ENCODE data around the gene ASCL3. TPM values are rescaled to one million over a fixed set of nuclear protein-coding genes. Genes with fewer than 3 reads are reported as not detected.
A peak's percentile ranks its signal among the peaks of the same experiment; 100 is the strongest.

ASCL3 gene
- total RNA-seq, 1 donor from 2014 or later = not detected

DNA sequence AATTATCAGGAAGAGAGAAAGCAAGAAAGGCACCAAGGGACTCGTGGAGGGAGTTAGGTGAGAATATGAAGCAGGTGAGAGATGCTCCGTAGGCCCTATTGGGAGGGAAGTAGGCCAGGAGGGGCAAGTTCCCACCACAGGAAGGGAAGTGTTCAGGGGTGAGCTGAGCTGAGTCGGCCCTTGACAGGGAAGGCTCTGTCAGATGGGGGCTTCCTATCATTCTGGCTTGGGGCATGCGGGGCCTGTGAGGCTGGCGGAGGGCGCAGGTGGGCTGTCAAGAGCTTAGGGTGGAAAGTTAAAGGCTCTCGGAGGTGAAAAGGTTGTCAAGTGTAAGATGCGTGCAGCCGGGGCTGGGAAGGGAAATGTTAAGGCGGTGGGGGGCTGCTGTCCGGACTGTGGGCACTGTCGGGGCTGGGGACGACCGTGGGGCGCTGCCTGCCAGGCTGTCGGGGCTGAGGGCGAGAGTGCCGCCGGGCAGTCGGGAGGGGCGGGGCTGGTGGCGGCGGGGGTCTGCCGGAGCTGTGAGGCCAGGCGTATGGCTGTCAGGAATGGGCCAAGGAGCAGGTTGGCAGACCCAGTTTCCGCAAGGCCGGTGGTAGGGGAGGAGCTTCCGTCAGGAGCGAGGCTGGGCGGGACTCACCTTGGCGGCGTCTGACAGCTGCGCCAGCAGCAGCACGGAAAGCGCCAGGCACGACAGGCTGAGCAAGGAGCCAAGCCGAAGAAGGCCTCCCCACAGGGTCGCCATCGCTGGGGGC, 20.9 kb upstream of the ASCL3 start:
- H3K4me3 Mint-ChIP-seq (ENCODE audit: unreplicated experiment) = peak overlapping the region; percentile 96
- no peaks in the 10 kb centered on the region for H3K27me3 ChIP-seq (ENCODE audit: insufficient read depth, low read length)
- H3K4me1 Mint-ChIP-seq (ENCODE audit: low read depth, unreplicated experiment) = peaks cover 10% of the 10 kb centered on the region
- TF ChIP-seq, protein P1, sequence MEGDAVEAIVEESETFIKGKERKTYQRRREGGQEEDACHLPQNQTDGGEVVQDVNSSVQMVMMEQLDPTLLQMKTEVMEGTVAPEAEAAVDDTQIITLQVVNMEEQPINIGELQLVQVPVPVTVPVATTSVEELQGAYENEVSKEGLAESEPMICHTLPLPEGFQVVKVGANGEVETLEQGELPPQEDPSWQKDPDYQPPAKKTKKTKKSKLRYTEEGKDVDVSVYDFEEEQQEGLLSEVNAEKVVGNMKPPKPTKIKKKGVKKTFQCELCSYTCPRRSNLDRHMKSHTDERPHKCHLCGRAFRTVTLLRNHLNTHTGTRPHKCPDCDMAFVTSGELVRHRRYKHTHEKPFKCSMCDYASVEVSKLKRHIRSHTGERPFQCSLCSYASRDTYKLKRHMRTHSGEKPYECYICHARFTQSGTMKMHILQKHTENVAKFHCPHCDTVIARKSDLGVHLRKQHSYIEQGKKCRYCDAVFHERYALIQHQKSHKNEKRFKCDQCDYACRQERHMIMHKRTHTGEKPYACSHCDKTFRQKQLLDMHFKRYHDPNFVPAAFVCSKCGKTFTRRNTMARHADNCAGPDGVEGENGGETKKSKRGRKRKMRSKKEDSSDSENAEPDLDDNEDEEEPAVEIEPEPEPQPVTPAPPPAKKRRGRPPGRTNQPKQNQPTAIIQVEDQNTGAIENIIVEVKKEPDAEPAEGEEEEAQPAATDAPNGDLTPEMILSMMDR (IDR thresholded peaks at IDR 0.05; ENCODE audit: insufficient read depth, low read depth, low read length) = no peak
- H4K20me1 ChIP-seq (ENCODE audit: insufficient read depth, low read length) = peaks cover 11% of the 10 kb centered on the region
- peak overlapping the region; percentile 82 for H3K27ac ChIP-seq (ENCODE audit: low read depth, low read length)
- peak overlapping the region; percentile 80 for H3K4me3 ChIP-seq (ENCODE audit: insufficient read depth, low read depth, low read length)
- no peaks in the 10 kb centered on the region for H3K9me3 Mint-ChIP-seq (ENCODE audit: unreplicated experiment)
- H3K9me3 ChIP-seq (ENCODE audit: insufficient read depth, low read depth, low read length) = no peaks in the 10 kb centered on the region
- peak overlapping the region; percentile 97 for H3K4me2 ChIP-seq (ENCODE audit: low read length)
- peaks cover 47% of the 10 kb centered on the region for H3K79me2 ChIP-seq (ENCODE audit: insufficient read depth, low read length)
- no peaks in the 10 kb centered on the region for H3K36me3 Mint-ChIP-seq (ENCODE audit: low read depth, unreplicated experiment)
- DNase-seq (ENCODE audit: low read depth) (peak; percentile 44), FAIRE-seq (no peak)
- H3K36me3 ChIP-seq (ENCODE audit: insufficient read depth, low read length) = no peaks in the 10 kb centered on the region
- no peaks in the 10 kb centered on the region for H3K27me3 Mint-ChIP-seq (ENCODE audit: low read depth, unreplicated experiment)
- H2AFZ ChIP-seq (ENCODE audit: low read depth, low read length) = peak overlapping the region; percentile 97
- peak overlapping the region; percentile 73 for H3K27ac Mint-ChIP-seq (ENCODE audit: unreplicated experiment)
- H3K4me1 ChIP-seq (ENCODE audit: insufficient read depth, low read length) = peaks cover 10% of the 10 kb centered on the region
- peak overlapping the region; percentile 88 for H3K9ac ChIP-seq (ENCODE audit: low read length)

DNA sequence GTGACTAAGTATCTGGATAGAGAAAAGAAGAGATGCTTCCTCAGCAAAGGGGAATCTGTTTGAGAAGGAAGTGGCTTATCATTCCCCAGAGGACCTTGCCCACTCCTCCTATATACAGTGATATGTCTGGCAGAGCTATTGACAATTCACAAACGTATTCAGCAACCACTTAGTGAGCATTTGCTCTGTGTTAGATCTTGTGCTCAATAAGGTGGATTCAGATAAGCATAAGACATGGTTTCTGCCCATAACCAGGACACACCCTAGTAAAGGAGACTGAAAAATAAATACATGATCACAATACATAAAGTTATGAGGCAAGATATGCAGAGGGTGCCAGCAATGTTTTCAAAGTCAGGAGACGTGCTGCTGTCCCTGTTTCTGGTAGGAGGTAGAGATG, 20.0 kb upstream of the ASCL3 start:
- Histone ChIP-seq H3K27ac (ENCODE audit: low read depth, low read length) (no peak overlapping the region), H3K27me3 (ENCODE audit: insufficient read depth, low read length) (no peaks in the 10 kb centered on the region), H3K4me2 (ENCODE audit: low read length) (peak overlapping the region; percentile 97), H3K36me3 (ENCODE audit: insufficient read depth, low read length) (no peaks in the 10 kb centered on the region), H3K9me3 (ENCODE audit: insufficient read depth, low read depth, low read length) (no peaks in the 10 kb centered on the region), H3K4me3 (ENCODE audit: insufficient read depth, low read depth, low read length) (peak overlapping the region; percentile 80), H3K4me1 (ENCODE audit: insufficient read depth, low read length) (peaks cover 10% of the 10 kb centered on the region), H2AFZ (ENCODE audit: low read depth, low read length) (no peak overlapping the region), H3K79me2 (ENCODE audit: insufficient read depth, low read length) (peaks cover 52% of the 10 kb centered on the region), H3K9ac (ENCODE audit: low read length) (peak overlapping the region; percentile 88), H4K20me1 (ENCODE audit: insufficient read depth, low read length) (peaks cover 14% of the 10 kb centered on the region)
- no peaks in the 10 kb centered on the region for H3K9me3 Mint-ChIP-seq (ENCODE audit: unreplicated experiment)
- H3K27me3 Mint-ChIP-seq (ENCODE audit: low read depth, unreplicated experiment) = no peaks in the 10 kb centered on the region
- H3K4me1 Mint-ChIP-seq (ENCODE audit: low read depth, unreplicated experiment) = peaks cover 10% of the 10 kb centered on the region
- DNase-seq (ENCODE audit: low read depth) (no peak), FAIRE-seq (no peak)
- peak overlapping the region; percentile 96 for H3K4me3 Mint-ChIP-seq (ENCODE audit: unreplicated experiment)
- H3K36me3 Mint-ChIP-seq (ENCODE audit: low read depth, unreplicated experiment) = no peaks in the 10 kb centered on the region
- TF ChIP-seq, protein P1 (IDR thresholded peaks at IDR 0.05; ENCODE audit: insufficient read depth, low read depth, low read length) = no peak
- TF ChIP-seq EZH2 (IDR thresholded peaks at IDR 0.05; ENCODE audit: insufficient read depth, low read length) = no peak
- no peak overlapping the region for H3K27ac Mint-ChIP-seq (ENCODE audit: unreplicated experiment)

DNA sequence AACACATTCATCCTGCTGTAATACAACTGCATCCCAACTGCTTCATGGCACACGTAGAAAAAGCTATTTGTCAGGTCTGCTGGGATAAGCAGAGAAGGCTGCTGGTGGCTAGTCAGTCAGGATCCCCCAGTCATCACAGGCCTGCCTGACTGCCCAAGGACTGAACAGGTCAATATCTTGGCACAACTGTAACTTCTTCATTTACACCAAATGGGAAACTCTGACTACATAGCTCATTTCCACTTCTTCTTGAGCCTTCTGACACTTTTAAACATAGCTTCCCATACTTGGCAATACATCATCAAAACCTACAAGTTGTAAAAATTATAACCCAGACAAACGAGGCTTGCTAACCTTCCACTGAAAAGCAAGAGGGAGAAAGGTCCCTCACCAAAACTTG, 18.6 kb upstream of the ASCL3 start:
- Histone ChIP-seq H3K27ac (ENCODE audit: low read depth, low read length) (no peak overlapping the region), H3K36me3 (ENCODE audit: insufficient read depth, low read length) (no peaks in the 10 kb centered on the region), H3K27me3 (ENCODE audit: insufficient read depth, low read length) (no peaks in the 10 kb centered on the region), H3K4me3 (ENCODE audit: insufficient read depth, low read depth, low read length) (no peak overlapping the region), H4K20me1 (ENCODE audit: insufficient read depth, low read length) (peaks cover 14% of the 10 kb centered on the region), H2AFZ (ENCODE audit: low read depth, low read length) (no peak overlapping the region), H3K9ac (ENCODE audit: low read length) (no peak overlapping the region), H3K4me2 (ENCODE audit: low read length) (no peak overlapping the region), H3K4me1 (ENCODE audit: insufficient read depth, low read length) (peaks cover 10% of the 10 kb centered on the region), H3K9me3 (ENCODE audit: insufficient read depth, low read depth, low read length) (no peaks in the 10 kb centered on the region), H3K79me2 (ENCODE audit: insufficient read depth, low read length) (peaks cover 62% of the 10 kb centered on the region)
- Mint-ChIP-seq H3K4me1 (ENCODE audit: low read depth, unreplicated experiment) (peaks cover 10% of the 10 kb centered on the region), H3K9me3 (ENCODE audit: unreplicated experiment) (no peaks in the 10 kb centered on the region), H3K36me3 (ENCODE audit: low read depth, unreplicated experiment) (peaks cover under 1% of the 10 kb centered on the region), H3K27me3 (ENCODE audit: low read depth, unreplicated experiment) (no peaks in the 10 kb centered on the region), H3K27ac (ENCODE audit: unreplicated experiment) (no peak overlapping the region), H3K4me3 (ENCODE audit: unreplicated experiment) (no peak overlapping the region)
- DNase-seq (ENCODE audit: low read depth) = no peak
- no peak for TF ChIP-seq EZH2 (IDR thresholded peaks at IDR 0.05; ENCODE audit: insufficient read depth, low read length)
- TF ChIP-seq, protein P1 (IDR thresholded peaks at IDR 0.05; ENCODE audit: insufficient read depth, low read depth, low read length) = no peak
- FAIRE-seq = no peak

All from astrocyte (in vitro differentiated cells and primary cell).